Measurements from ENCODE around the gene RAMP3. TPM values are rescaled to one million over a fixed set of nuclear protein-coding genes. Genes with fewer than 3 reads are reported as not detected.

Gene RAMP3
- total RNA-seq, 1 donor = not detected

DNA sequence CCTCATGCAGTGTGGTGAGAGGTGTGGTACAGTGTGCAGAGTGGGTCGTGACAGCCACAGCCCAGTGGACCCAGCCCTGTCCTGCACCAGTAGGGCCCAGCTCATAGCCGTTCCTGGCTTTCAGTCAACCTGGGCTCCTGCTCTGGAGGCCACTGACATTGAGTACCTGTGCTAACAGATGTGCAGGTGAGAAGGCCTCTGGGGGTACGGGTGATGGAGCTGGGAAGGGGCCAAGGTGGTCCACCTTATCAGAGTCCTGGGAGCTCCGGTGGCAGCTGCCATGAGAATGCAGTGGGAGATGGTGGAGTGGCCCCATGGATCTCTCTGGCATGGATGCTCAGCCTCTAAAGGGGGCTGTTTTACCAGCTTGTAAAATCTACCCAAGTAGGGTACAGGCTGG is 40.0 kb upstream of the RAMP3 start:
- DNase-seq (ENCODE audit: low read depth) = no peak
- H3K4me3 ChIP-seq (ENCODE audit: low read depth, low read length) = no peak overlapping the region
- TF ChIP-seq, protein P1, sequence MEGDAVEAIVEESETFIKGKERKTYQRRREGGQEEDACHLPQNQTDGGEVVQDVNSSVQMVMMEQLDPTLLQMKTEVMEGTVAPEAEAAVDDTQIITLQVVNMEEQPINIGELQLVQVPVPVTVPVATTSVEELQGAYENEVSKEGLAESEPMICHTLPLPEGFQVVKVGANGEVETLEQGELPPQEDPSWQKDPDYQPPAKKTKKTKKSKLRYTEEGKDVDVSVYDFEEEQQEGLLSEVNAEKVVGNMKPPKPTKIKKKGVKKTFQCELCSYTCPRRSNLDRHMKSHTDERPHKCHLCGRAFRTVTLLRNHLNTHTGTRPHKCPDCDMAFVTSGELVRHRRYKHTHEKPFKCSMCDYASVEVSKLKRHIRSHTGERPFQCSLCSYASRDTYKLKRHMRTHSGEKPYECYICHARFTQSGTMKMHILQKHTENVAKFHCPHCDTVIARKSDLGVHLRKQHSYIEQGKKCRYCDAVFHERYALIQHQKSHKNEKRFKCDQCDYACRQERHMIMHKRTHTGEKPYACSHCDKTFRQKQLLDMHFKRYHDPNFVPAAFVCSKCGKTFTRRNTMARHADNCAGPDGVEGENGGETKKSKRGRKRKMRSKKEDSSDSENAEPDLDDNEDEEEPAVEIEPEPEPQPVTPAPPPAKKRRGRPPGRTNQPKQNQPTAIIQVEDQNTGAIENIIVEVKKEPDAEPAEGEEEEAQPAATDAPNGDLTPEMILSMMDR (IDR thresholded peaks at IDR 0.05; ENCODE audit: insufficient read depth, low read length) = no peak

DNA sequence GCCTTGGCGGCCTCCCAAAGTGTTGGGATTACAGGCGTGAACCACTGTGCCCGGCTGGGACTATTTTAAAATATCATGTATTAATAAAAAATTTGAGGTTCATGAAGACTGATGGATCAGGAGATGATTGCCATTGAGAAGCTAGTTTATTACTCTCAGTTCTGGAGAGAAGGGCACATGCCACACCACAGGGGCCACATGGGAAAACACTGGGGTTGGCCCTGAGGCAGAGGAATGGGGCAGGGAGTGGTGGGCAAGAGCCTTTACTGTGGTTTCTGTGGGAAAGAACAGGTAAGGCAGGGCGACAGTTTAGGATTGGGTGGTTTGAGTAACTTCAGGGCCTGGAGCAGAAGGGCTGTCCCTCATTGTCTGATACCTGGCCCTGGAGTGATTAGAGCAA is 39.3 kb upstream of the RAMP3 start:
- DNase-seq (ENCODE audit: low read depth) = no peak
- TF ChIP-seq, protein P1 (IDR thresholded peaks at IDR 0.05; ENCODE audit: insufficient read depth, low read length) = no peak
- H3K4me3 ChIP-seq (ENCODE audit: low read depth, low read length) = no peak overlapping the region

DNA sequence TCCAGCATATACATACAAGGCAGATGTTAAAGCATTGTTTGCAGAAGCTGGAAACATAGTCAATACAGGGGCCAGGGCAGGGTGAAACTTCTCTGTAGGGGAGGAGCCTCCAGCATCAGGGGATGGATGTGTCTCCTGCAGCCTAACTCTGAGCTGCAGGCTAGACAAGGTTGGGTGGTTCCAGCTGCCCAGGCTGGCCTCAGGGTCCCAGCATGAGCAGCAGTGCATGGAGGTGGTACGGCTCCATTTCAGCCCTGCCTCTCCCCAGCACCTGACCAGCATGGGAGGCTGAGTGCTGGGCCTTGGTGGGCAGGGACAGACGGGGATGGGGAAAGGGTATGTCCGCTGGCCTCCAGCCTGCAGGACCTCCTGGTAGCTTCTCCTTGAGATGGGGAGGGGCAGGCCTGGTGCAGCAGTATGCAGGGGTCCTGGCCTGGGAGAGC is 38.7 kb upstream of the RAMP3 start:
- TF ChIP-seq, protein P1 (IDR thresholded peaks at IDR 0.05; ENCODE audit: insufficient read depth, low read length) = no peak
- no peak overlapping the region for H3K4me3 ChIP-seq (ENCODE audit: low read depth, low read length)
- DNase-seq (ENCODE audit: low read depth) = no peak

DNA sequence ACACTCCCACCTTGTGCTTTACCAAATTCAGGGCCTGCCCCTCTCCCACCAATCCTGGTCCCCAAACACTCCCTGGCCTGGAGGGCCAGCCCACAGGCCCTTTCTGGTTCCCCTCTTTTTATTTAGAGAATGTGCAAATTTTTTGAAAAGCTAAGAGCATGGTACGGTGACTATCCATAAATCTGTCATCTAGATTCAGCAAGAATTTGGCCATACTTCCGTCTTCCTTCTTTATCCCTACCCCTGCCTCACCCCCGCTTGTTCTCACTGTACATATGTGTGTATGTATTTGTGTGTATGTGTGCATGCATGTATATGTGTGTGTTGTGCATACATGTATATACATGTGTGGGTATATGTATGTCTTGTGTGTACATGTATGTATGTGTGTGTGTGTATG is 38.0 kb upstream of the RAMP3 start:
- DNase-seq (ENCODE audit: low read depth) = no peak

DNA sequence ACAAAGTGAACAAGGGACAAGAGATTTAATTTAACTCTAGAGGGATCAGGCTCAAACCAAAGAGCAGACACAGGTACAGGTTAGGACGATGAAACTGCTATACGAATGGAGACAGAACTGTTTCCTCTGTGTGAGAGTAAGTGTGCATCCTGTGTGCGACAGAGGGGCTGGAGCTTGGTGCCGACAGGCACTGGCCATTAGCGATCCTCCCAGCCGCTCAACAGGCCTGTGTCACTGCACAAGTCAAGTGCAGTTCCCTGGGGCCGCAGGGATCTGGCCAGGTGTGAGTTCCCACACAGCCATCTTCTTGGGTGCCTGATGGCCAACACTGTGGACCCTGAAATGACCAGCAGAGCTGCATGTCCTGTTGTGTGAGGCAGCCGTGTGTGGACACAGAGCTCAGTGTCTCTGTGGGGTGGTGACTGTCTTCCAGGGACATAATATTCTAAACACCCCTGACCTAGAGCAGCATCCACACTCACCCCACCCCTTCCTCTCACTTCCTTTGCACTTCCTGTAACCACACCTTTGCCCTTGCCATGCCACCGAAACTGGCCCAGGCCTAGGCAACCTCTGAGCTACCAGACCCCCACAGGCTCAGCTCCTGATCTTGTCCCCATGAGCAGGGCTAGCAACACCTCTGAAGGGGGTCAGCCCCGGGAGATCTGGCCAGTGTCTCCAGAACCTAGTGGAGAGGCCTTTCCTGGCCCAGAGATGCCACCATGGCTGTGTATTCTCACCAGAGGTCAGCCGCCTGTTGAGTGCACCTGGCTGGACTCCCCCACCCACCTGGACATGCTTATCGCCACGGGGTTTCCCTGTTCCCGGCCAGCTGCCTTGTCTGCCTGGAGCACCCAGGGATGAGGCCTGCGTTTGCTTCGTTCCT is 34.4 kb upstream of the RAMP3 start:
- DNase-seq (ENCODE audit: low read depth) = no peak
- H3K4me3 ChIP-seq (ENCODE audit: low read depth, low read length) = no peak overlapping the region
- TF ChIP-seq, protein P1 (IDR thresholded peaks at IDR 0.05; ENCODE audit: insufficient read depth, low read length) = no peak

More for the DNA sequence above, 38.0 kb upstream of the RAMP3 start:
- TF ChIP-seq, protein P1 (IDR thresholded peaks at IDR 0.05; ENCODE audit: insufficient read depth, low read length) = no peak
- no peak overlapping the region for H3K4me3 ChIP-seq (ENCODE audit: low read depth, low read length)

DNA sequence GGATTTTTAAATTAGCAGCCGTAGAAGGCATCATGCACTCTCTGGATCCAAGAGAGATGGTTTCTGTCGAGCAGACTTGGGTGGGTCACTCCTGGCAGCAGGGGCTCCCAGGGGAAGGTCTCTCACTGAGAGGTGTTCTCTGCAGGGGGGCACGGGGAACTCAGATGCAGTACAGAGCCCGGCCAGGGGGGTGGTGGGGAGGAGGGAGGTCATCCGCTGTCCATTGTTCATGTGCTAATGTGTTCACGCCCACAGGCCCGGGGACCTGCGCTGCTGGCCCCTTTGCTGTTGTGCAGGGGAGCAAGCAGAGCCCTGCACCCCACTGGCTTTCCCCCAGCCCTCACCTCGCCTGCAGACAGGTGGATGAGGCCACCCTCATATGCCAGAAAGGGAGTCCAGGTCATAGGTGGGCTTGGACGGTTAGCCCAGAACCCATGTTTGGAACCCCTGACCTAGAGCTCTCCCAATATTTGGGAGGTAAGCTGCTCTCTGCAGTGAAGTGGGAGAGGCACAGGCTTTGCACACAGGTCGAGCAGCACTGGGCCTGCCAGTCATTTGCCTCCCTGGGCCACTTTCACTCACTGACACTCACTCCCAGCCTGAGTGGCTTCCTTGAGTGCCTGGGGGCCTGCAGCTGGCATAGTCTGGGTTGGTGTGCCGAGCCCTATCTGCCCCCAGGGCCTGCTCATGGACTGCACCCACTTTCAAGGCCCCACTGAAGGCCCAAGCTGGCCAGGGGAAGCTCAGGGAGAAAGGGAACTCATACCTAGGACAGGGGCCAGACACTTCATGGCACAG is 33.5 kb upstream of the RAMP3 start:
- DNase-seq (ENCODE audit: low read depth) = no peak
- no peak overlapping the region for H3K4me3 ChIP-seq (ENCODE audit: low read depth, low read length)
- TF ChIP-seq, protein P1 (IDR thresholded peaks at IDR 0.05; ENCODE audit: insufficient read depth, low read length) = no peak

Data from fibroblast of the aortic adventitia (primary cell).